Measurements from ENCODE around the gene DOK6.

Gene DOK6

GRCh38 chr18:69755041-69755440 is 354.4 kb downstream of the DOK6 start:
- TF ChIP-seq POLR2A (IDR thresholded peaks at IDR 0.05; ENCODE audit: low read depth, low read length) (no peak), POLR2AphosphoS5 (IDR thresholded peaks at IDR 0.05; ENCODE audit: low read depth, low read length) (no peak), POU2F2 (IDR thresholded peaks at IDR 0.05; ENCODE audit: low read depth, low read length) (no peak), SPI1 (IDR thresholded peaks at IDR 0.05; ENCODE audit: low read depth, low read length) (no peak), TAF1 (IDR thresholded peaks at IDR 0.05; ENCODE audit: low read depth, low read length) (no peak), PAX5 (IDR thresholded peaks at IDR 0.05; ENCODE audit: insufficient read depth, low read length, severe bottlenecking) (no peak)
- DNase-seq (ENCODE audit: insufficient read length, low spot score) (no peak), FAIRE-seq (no peak)

GRCh38 chr18:69755856-69756496 is 355.3 kb downstream of the DOK6 start:
- DNase-seq (ENCODE audit: insufficient read length, low spot score) (no peak), FAIRE-seq (no peak)
- no peak for TF ChIP-seq POLR2A (IDR thresholded peaks at IDR 0.05; ENCODE audit: low read depth, low read length)
- TF ChIP-seq SPI1 (IDR thresholded peaks at IDR 0.05; ENCODE audit: low read depth, low read length): no peak
- TF ChIP-seq POLR2AphosphoS5 (IDR thresholded peaks at IDR 0.05; ENCODE audit: low read depth, low read length): no peak
- TF ChIP-seq POU2F2 (IDR thresholded peaks at IDR 0.05; ENCODE audit: low read depth, low read length): no peak
- TF ChIP-seq TAF1 (IDR thresholded peaks at IDR 0.05; ENCODE audit: low read depth, low read length): no peak
- no peak for TF ChIP-seq PAX5 (IDR thresholded peaks at IDR 0.05; ENCODE audit: insufficient read depth, low read length, severe bottlenecking)

GRCh38 chr18:69757733-69758132 is 357.0 kb downstream of the DOK6 start:
- no peak for TF ChIP-seq PAX5 (IDR thresholded peaks at IDR 0.05; ENCODE audit: insufficient read depth, low read length, severe bottlenecking)
- no peak for TF ChIP-seq SPI1 (IDR thresholded peaks at IDR 0.05; ENCODE audit: low read depth, low read length)
- no peak for TF ChIP-seq POU2F2 (IDR thresholded peaks at IDR 0.05; ENCODE audit: low read depth, low read length)
- TF ChIP-seq POLR2A (IDR thresholded peaks at IDR 0.05; ENCODE audit: low read depth, low read length): no peak
- no peak for TF ChIP-seq TAF1 (IDR thresholded peaks at IDR 0.05; ENCODE audit: low read depth, low read length)
- no peak for TF ChIP-seq POLR2AphosphoS5 (IDR thresholded peaks at IDR 0.05; ENCODE audit: low read depth, low read length)
- no peak for FAIRE-seq
- no peak for DNase-seq (ENCODE audit: insufficient read length, low spot score)

- FAIRE-seq: no peak
- no peak for DNase-seq (ENCODE audit: insufficient read length, low spot score)
- TF ChIP-seq POU2F2 (IDR thresholded peaks at IDR 0.05; ENCODE audit: low read depth, low read length) (no peak), POLR2AphosphoS5 (IDR thresholded peaks at IDR 0.05; ENCODE audit: low read depth, low read length) (no peak), POLR2A (IDR thresholded peaks at IDR 0.05; ENCODE audit: low read depth, low read length) (no peak), PAX5 (IDR thresholded peaks at IDR 0.05; ENCODE audit: insufficient read depth, low read length, severe bottlenecking) (no peak), SPI1 (IDR thresholded peaks at IDR 0.05; ENCODE audit: low read depth, low read length) (no peak), TAF1 (IDR thresholded peaks at IDR 0.05; ENCODE audit: low read depth, low read length) (no peak)
Observed at GRCh38 chr18:69758458-69758857, 357.8 kb downstream of the DOK6 start.

GRCh38 chr18:69759046-69759445 is 358.4 kb downstream of the DOK6 start:
- TF ChIP-seq PAX5 (IDR thresholded peaks at IDR 0.05; ENCODE audit: insufficient read depth, low read length, severe bottlenecking) (no peak), TAF1 (IDR thresholded peaks at IDR 0.05; ENCODE audit: low read depth, low read length) (no peak), POLR2A (IDR thresholded peaks at IDR 0.05; ENCODE audit: low read depth, low read length) (no peak), SPI1 (IDR thresholded peaks at IDR 0.05; ENCODE audit: low read depth, low read length) (no peak)
- no peak for FAIRE-seq
- DNase-seq (ENCODE audit: insufficient read length, low spot score): no peak

- FAIRE-seq: no peak
- TF ChIP-seq SPI1 (IDR thresholded peaks at IDR 0.05; ENCODE audit: low read depth, low read length): no peak
- no peak for TF ChIP-seq TAF1 (IDR thresholded peaks at IDR 0.05; ENCODE audit: low read depth, low read length)
- TF ChIP-seq PAX5 (IDR thresholded peaks at IDR 0.05; ENCODE audit: insufficient read depth, low read length, severe bottlenecking): no peak
- TF ChIP-seq POLR2AphosphoS5 (IDR thresholded peaks at IDR 0.05; ENCODE audit: low read depth, low read length): no peak
- TF ChIP-seq POU2F2 (IDR thresholded peaks at IDR 0.05; ENCODE audit: low read depth, low read length): no peak
- no peak for TF ChIP-seq POLR2A (IDR thresholded peaks at IDR 0.05; ENCODE audit: low read depth, low read length)
- DNase-seq (ENCODE audit: insufficient read length, low spot score): no peak
Observed at GRCh38 chr18:69763002-69763401, 362.3 kb downstream of the DOK6 start.

- TF ChIP-seq TAF1 (IDR thresholded peaks at IDR 0.05; ENCODE audit: low read depth, low read length) (no peak), SPI1 (IDR thresholded peaks at IDR 0.05; ENCODE audit: low read depth, low read length) (no peak), POLR2A (IDR thresholded peaks at IDR 0.05; ENCODE audit: low read depth, low read length) (no peak), PAX5 (IDR thresholded peaks at IDR 0.05; ENCODE audit: insufficient read depth, low read length, severe bottlenecking) (no peak), POU2F2 (IDR thresholded peaks at IDR 0.05; ENCODE audit: low read depth, low read length) (no peak), POLR2AphosphoS5 (IDR thresholded peaks at IDR 0.05; ENCODE audit: low read depth, low read length) (no peak)
- DNase-seq (ENCODE audit: insufficient read length, low spot score): no peak
Observed at GRCh38 chr18:69763821-69764220, 363.1 kb downstream of the DOK6 start.

GRCh38 chr18:69770238-69770637 is 369.6 kb downstream of the DOK6 start:
- TF ChIP-seq PAX5 (IDR thresholded peaks at IDR 0.05; ENCODE audit: insufficient read depth, low read length, severe bottlenecking) (no peak), POLR2AphosphoS5 (IDR thresholded peaks at IDR 0.05; ENCODE audit: low read depth, low read length) (no peak)
- FAIRE-seq (no peak), DNase-seq (ENCODE audit: insufficient read length, low spot score) (no peak)

More at GRCh38 chr18:69763821-69764220, 363.1 kb downstream of the DOK6 start:
- no peak for FAIRE-seq

- TF ChIP-seq TAF1 (IDR thresholded peaks at IDR 0.05; ENCODE audit: low read depth, low read length): no peak
- no peak for TF ChIP-seq POU2F2 (IDR thresholded peaks at IDR 0.05; ENCODE audit: low read depth, low read length)
- TF ChIP-seq PAX5 (IDR thresholded peaks at IDR 0.05; ENCODE audit: insufficient read depth, low read length, severe bottlenecking): no peak
- no peak for TF ChIP-seq POLR2A (IDR thresholded peaks at IDR 0.05; ENCODE audit: low read depth, low read length)
- TF ChIP-seq SPI1 (IDR thresholded peaks at IDR 0.05; ENCODE audit: low read depth, low read length): no peak
- no peak for TF ChIP-seq POLR2AphosphoS5 (IDR thresholded peaks at IDR 0.05; ENCODE audit: low read depth, low read length)
- no peak for DNase-seq (ENCODE audit: insufficient read length, low spot score)
- no peak for FAIRE-seq
Observed at GRCh38 chr18:69774831-69775230, 374.1 kb downstream of the DOK6 start.

GRCh38 chr18:69777248-69777647 is 376.6 kb downstream of the DOK6 start:
- no peak for DNase-seq (ENCODE audit: insufficient read length, low spot score)
- FAIRE-seq: no peak
- TF ChIP-seq SPI1 (IDR thresholded peaks at IDR 0.05; ENCODE audit: low read depth, low read length): no peak
- TF ChIP-seq POU2F2 (IDR thresholded peaks at IDR 0.05; ENCODE audit: low read depth, low read length): no peak
- no peak for TF ChIP-seq POLR2A (IDR thresholded peaks at IDR 0.05; ENCODE audit: low read depth, low read length)
- no peak for TF ChIP-seq PAX5 (IDR thresholded peaks at IDR 0.05; ENCODE audit: insufficient read depth, low read length, severe bottlenecking)
- TF ChIP-seq TAF1 (IDR thresholded peaks at IDR 0.05; ENCODE audit: low read depth, low read length): no peak
- TF ChIP-seq POLR2AphosphoS5 (IDR thresholded peaks at IDR 0.05; ENCODE audit: low read depth, low read length): no peak

All from GM12891 (cell line).